ENCODE measurements around the gene ACOT9.

Gene ACOT9

DNA sequence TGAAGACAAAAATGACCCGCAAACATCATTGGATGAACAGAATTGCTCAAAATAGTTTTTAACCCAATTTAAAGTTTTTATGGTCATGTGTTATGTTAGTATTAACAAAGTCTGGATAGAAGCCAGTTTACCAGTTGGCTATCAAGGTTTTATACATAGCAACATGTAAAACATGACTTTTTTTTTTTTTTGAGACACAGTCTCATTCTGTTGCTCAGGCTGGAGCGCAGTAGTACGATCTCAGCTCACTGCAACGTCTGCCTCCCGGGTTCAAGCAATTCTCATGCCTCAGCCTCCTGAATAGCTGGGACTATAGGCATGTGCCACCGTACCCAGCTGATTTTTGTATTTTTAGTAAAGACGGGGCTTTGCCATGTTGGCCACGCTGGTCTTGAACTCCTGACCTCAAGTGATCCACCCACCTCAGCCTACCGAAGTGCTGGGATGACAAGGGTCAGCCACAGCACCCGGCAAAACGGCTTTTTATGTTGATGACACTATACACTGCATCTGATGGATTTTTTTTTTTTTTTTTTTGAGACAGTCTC, 43.3 kb upstream of the ACOT9 start:
- DNase-seq (ENCODE audit: low read depth in 2 of 2) = peak; percentile 49 to 62
- H3K4me3 ChIP-seq (replicated peaks in 1 of 2; ENCODE audit: low read depth in 2 of 2, low read length in 2 of 2) = no peak overlapping the region
- TF ChIP-seq, protein P1, sequence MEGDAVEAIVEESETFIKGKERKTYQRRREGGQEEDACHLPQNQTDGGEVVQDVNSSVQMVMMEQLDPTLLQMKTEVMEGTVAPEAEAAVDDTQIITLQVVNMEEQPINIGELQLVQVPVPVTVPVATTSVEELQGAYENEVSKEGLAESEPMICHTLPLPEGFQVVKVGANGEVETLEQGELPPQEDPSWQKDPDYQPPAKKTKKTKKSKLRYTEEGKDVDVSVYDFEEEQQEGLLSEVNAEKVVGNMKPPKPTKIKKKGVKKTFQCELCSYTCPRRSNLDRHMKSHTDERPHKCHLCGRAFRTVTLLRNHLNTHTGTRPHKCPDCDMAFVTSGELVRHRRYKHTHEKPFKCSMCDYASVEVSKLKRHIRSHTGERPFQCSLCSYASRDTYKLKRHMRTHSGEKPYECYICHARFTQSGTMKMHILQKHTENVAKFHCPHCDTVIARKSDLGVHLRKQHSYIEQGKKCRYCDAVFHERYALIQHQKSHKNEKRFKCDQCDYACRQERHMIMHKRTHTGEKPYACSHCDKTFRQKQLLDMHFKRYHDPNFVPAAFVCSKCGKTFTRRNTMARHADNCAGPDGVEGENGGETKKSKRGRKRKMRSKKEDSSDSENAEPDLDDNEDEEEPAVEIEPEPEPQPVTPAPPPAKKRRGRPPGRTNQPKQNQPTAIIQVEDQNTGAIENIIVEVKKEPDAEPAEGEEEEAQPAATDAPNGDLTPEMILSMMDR (IDR thresholded peaks at IDR 0.05; ENCODE audit: low read depth, low read length) = no peak

DNA sequence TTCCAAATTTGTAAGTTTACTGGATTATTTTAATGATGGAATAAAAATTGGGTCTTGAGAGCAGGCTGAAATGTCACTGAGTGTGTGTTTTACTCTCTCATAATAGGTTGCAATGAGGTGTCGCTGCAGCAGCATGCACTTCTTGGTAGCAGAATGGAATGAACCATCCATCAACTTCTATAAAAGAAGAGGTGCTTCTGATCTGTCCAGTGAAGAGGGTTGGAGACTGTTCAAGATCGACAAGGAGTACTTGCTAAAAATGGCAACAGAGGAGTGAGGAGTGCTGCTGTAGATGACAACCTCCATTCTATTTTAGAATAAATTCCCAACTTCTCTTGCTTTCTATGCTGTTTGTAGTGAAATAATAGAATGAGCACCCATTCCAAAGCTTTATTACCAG, 42.5 kb upstream of the ACOT9 start:
- H3K4me3 ChIP-seq (replicated peaks in 1 of 2; ENCODE audit: low read depth in 2 of 2, low read length in 2 of 2) = peak overlapping the region in 1 of 2 donors; percentile 7
- peak; percentile 24 to 43 for DNase-seq (ENCODE audit: low read depth in 2 of 2)
- TF ChIP-seq, protein P1 (IDR thresholded peaks at IDR 0.05; ENCODE audit: low read depth, low read length) = no peak

DNA sequence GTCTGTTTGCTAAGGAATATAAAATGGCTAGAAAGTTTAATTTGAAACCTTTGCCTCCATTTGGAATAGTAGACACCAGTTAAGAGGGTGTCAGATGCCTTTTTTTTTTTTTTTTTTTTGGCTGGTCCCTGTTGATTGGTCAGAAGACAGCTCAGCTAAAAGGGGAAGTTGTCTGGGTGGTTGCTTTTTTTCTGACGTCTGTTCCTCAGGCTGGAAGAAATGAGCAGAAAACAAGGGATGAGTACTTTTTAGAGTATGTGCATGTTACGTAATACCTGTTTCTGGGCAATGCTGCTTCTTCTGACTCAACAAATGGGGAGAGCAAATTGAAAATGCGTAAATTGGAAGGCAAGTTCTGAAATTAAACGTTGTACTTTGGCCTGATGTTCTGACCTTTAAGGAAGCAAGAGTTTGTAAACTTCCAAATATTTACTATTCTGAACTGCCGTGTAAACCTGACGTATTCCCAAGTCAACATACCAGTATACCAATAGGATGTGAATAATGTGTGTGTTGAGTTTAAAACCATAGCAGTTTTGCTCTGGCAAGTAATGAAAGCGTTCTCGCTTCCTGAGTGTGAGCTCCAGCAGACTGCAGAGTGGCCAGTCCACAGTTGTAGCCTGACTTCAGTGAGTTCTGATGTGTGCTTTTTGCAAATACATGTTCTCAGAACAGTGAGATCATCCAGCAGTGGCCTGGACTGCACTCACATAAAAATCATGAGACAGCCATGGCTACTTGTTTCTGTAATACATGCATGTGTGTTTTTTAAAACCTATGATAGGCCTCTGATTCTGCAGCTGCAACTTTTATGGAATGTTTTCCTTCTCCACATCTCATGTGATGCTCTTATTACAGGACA, 41.6 kb upstream of the ACOT9 start:
- H3K4me3 ChIP-seq (replicated peaks in 1 of 2; ENCODE audit: low read depth in 2 of 2, low read length in 2 of 2) = peak overlapping the region; percentile 68 to 73
- peak; percentile 82 to 91 for DNase-seq (ENCODE audit: low read depth in 2 of 2)

DNA sequence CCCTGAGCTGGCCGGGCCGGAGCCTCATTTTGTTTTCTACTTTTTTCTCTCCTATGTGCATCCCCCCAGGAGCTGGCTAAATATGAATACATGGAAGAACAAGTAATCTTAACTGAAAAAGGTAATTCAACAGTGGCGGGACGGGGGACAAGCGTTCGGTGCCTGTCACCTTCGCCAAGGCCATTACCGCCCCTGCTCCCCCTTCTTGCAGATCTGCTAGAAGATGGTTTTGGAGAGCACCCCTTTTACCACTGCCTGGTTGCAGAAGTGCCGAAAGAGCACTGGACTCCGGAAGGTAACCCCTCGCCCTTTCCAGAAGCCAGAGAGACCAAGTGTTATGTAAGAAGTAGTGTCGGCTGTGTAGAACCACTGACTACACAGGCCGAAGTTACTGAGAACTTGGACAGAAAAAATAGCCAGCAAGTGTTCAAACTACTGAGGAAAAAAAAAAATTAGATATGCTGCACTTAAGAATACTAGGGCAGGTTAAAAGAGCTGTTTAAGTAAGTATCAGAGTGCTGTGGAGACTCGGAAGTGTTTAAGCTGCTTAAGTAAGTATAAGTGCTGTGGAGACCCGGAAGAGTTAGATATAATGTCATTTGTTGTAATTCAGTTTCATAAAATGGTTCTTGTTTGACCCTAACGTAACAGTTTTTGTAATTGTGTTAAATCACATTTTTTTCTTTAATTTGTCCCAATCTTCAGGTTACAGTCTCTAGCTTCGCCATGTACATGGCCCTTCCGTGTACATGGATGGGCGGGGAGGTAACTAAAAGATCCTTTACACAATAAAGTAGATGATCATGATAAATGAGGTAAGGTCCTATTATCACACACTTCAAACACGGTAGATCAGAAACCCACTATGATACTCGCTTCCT, 40.8 kb upstream of the ACOT9 start:
- peak overlapping the region; percentile 68 to 73 for H3K4me3 ChIP-seq (replicated peaks in 1 of 2; ENCODE audit: low read depth in 2 of 2, low read length in 2 of 2)
- peak; percentile 29 to 37 for DNase-seq (ENCODE audit: low read depth in 2 of 2)
- TF ChIP-seq, protein P1 (IDR thresholded peaks at IDR 0.05; ENCODE audit: low read depth, low read length) = no peak

More for the DNA sequence above, 41.6 kb upstream of the ACOT9 start:
- TF ChIP-seq, protein P1 (IDR thresholded peaks at IDR 0.05; ENCODE audit: low read depth, low read length) = no peak

DNA sequence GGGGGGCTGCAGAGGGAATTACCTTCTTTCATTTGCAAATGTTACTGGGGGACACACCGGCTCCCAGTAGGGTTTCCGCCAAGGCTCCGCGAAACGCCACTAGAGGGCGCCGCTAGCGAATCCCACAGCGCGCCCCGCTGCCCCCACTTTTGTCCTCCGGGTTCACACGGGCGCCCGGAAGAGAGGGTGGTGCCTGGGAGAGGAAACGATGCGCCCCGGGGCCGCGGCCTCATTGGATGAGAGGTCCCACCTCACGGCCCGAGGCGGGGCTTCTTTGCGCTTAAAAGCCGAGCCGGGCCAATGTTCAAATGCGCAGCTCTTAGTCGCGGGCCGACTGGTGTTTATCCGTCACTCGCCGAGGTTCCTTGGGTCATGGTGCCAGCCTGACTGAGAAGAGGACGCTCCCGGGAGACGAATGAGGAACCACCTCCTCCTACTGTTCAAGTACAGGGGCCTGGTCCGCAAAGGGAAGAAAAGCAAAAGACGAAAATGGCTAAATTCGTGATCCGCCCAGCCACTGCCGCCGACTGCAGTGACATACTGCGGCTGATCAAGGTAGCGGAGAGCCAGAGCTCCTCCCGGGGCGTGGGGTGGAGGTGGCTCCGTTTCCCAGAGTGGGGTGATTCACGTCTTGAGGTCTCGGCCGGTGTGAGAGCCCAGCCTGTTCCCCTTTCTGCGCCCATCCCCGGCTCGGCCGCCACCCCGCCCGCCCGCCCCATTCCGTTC, 40.0 kb upstream of the ACOT9 start, which contains the start of gene SAT1:
SAT1 (plus strand) TSS at position 311 of the 726 bp plus-strand sequence; CDS start at position 490, 179 bp downstream.
- peak; percentile 95 to 97 for DNase-seq (ENCODE audit: low read depth in 2 of 2)
- peak within 1 kb of the TSS; percentile 68 to 73 for H3K4me3 ChIP-seq (replicated peaks in 1 of 2; ENCODE audit: low read depth in 2 of 2, low read length in 2 of 2)
- TF ChIP-seq, protein P1 (IDR thresholded peaks at IDR 0.05; ENCODE audit: low read depth, low read length) = peak; percentile 67

DNA sequence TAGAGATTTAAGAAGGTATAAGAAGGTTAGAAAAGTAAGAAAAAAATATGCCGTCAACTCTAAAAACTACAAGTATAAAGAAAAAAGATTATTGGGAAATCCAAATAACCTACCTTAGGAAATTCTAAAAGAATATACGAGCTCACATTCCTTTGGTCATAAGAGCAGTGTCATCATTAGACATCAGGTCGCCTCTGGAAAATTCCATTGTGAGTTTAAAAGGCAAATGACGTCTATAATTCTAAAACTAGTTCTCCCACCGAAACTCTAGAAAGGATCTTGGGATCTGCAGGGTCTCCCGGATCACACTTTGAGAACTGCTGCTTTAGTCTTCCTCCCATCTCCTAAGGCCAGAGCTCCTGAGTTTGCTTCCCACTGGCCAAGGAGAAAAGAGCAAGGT, 39.4 kb upstream of the ACOT9 start:
- TF ChIP-seq, protein P1 (IDR thresholded peaks at IDR 0.05; ENCODE audit: low read depth, low read length) = no peak
- DNase-seq (ENCODE audit: low read depth in 2 of 2) = peak in 1 of 2 donors; percentile 60
- H3K4me3 ChIP-seq (replicated peaks in 1 of 2; ENCODE audit: low read depth in 2 of 2, low read length in 2 of 2) = peak overlapping the region in 1 of 2 donors; percentile 37
